H9 (cell line): ENCODE data around the gene PDZD2. TPM values are rescaled to one million over a fixed set of nuclear protein-coding genes. Genes with fewer than 3 reads are reported as not detected.

Experiments used
- DNase-seq: peaks from one replicate; pipeline ENCODE4 v3.0.0-alpha.2; 2017
- H2AFZ ChIP-seq: one replicate; pipeline ENCODE4 v1.6.1; 2013; ENCODE audit warnings: mild to moderate bottlenecking, low read length, control low read depth, moderate library complexity
- H2AK5ac ChIP-seq: 2 replicates; pipeline ENCODE4 v1.6.1; 2013; ENCODE audit warnings: low read length, control low read depth, mixed read lengths; ENCODE audit not compliant: insufficient read length
- H2BK120ac ChIP-seq: one replicate; pipeline ENCODE4 v1.6.1; 2013; ENCODE audit warnings: low read depth, mild to moderate bottlenecking, low read length, control low read depth, inconsistent platforms; ENCODE audit not compliant: poor library complexity, severe bottlenecking
- H2BK12ac ChIP-seq: 2 replicates; pipeline ENCODE4 v1.6.1; 2013; ENCODE audit warnings: low read length, control low read depth, mixed read lengths, low read depth; ENCODE audit not compliant: insufficient read length
- H2BK15ac ChIP-seq: 2 replicates; pipeline ENCODE4 v1.6.1; 2013; ENCODE audit warnings: low read depth, low read length, control low read depth
- H2BK20ac ChIP-seq: one replicate; pipeline ENCODE4 v1.6.1; 2013; ENCODE audit warnings: low read depth, mild to moderate bottlenecking, low read length, control low read depth, inconsistent platforms; ENCODE audit not compliant: poor library complexity, severe bottlenecking
- H2BK5ac ChIP-seq: 2 replicates; pipeline ENCODE4 v1.6.1; 2013; ENCODE audit warnings: low read length, control low read depth, mixed read lengths; ENCODE audit not compliant: insufficient read length
- H3K14ac ChIP-seq: 2 replicates; pipeline ENCODE4 v1.6.1; 2013; ENCODE audit warnings: low read length, control low read depth; ENCODE audit not compliant: insufficient read depth
- H3K18ac ChIP-seq: 2 replicates; pipeline ENCODE4 v1.6.1; 2013; ENCODE audit warnings: low read depth, mild to moderate bottlenecking, mixed read lengths, low read length, control low read depth; ENCODE audit not compliant: insufficient read length
- H3K23ac ChIP-seq: 2 replicates; pipeline ENCODE4 v1.6.1; 2013; ENCODE audit warnings: low read length, control low read depth, mixed read lengths, low read depth; ENCODE audit not compliant: insufficient read length
- H3K23me2 ChIP-seq: 2 replicates; pipeline ENCODE4 v1.6.1; 2013; ENCODE audit warnings: low read depth, mild to moderate bottlenecking, mixed read lengths, low read length, control low read depth; ENCODE audit not compliant: insufficient read length, poor library complexity, severe bottlenecking
- H3K27ac ChIP-seq: 2 replicates; pipeline ENCODE4 v1.5.1; 2013; ENCODE audit warnings: low read length, control low read depth, mixed read lengths, low read depth; ENCODE audit not compliant: insufficient read length
- H3K27me3 ChIP-seq: 2 replicates; pipeline ENCODE4 v1.6.1; 2013; ENCODE audit warnings: low read length, control low read depth, inconsistent platforms; ENCODE audit not compliant: insufficient read depth
- H3K4ac ChIP-seq: 2 replicates; pipeline ENCODE4 v1.6.1; 2013; ENCODE audit warnings: low read depth, mild to moderate bottlenecking, control low read depth, inconsistent platforms, low read length, moderate library complexity
- H3K4me1 ChIP-seq: 2 replicates; pipeline ENCODE4 v1.6.1; 2013; ENCODE audit warnings: low read length, control low read depth, inconsistent platforms; ENCODE audit not compliant: insufficient read depth
- H3K4me2 ChIP-seq: 2 replicates; pipeline ENCODE4 v1.6.1; 2013; ENCODE audit warnings: low read length, control low read depth, mixed read lengths; ENCODE audit not compliant: insufficient read length, insufficient read depth
- H3K56ac ChIP-seq: 2 replicates; pipeline ENCODE4 v1.6.1; 2013; ENCODE audit warnings: low read depth, mild to moderate bottlenecking, mixed read lengths, low read length, control low read depth; ENCODE audit not compliant: insufficient read length
- H3K79me1 ChIP-seq: 2 replicates; pipeline ENCODE4 v1.6.1; 2013; ENCODE audit warnings: low read depth, mild to moderate bottlenecking, moderate library complexity, low read length, control low read depth, inconsistent platforms; ENCODE audit not compliant: insufficient read depth, poor library complexity, severe bottlenecking
- H3K79me2 ChIP-seq: 2 replicates; pipeline ENCODE4 v1.6.1; 2013; ENCODE audit warnings: low read length, control low read depth, inconsistent platforms; ENCODE audit not compliant: insufficient read depth
- H3K9ac ChIP-seq: 2 replicates; pipeline ENCODE4 v1.6.1; 2013; ENCODE audit warnings: low read length, control low read depth, mixed read lengths; ENCODE audit not compliant: insufficient read length; ENCODE audit errors: extremely low read depth
- H3K9me3 ChIP-seq: one replicate; pipeline ENCODE4 v1.6.1; 2013; ENCODE audit warnings: low read depth, low read length, inconsistent platforms; ENCODE audit not compliant: control insufficient read depth
- H3T11ph ChIP-seq: one replicate; pipeline ENCODE4 v1.6.1; 2013; ENCODE audit warnings: mild to moderate bottlenecking, low read length, control low read depth, inconsistent platforms
- H4K20me1 ChIP-seq: one replicate; pipeline ENCODE4 v1.6.1; 2013; ENCODE audit not compliant: control insufficient read depth, insufficient read length, insufficient read depth
- H4K5ac ChIP-seq: 2 replicates; pipeline ENCODE4 v1.6.1; 2013; ENCODE audit warnings: low read depth, mild to moderate bottlenecking, mixed read lengths, low read length, control low read depth; ENCODE audit not compliant: insufficient read length
- H4K8ac ChIP-seq: replicated peaks from 2 replicates; pipeline ENCODE4 v1.6.1; 2013; ENCODE audit warnings: low read length, control low read depth, mixed read lengths, low read depth; ENCODE audit not compliant: insufficient read length
- H4K91ac ChIP-seq: 2 replicates; pipeline ENCODE4 v1.6.1; 2013; ENCODE audit warnings: low read depth, mild to moderate bottlenecking, moderate library complexity, mixed read lengths, low read length, control low read depth; ENCODE audit not compliant: insufficient read length
- H3K27ac Mint-ChIP-seq, 3 experiments: 2 replicates in 2 of 3; 3 replicates in 1 of 3; pipeline ENCODE4 v1.8.0; 2020 to 2021; ENCODE audit warnings: mixed read lengths in 3 of 3, mild to moderate bottlenecking in 1 of 3, moderate library complexity in 1 of 3
- H3K27me3 Mint-ChIP-seq: 2 replicates; pipeline ENCODE4 v1.8.0; 2021; ENCODE audit warnings: low read depth, mild to moderate bottlenecking, moderate library complexity, mixed read lengths
- H3K36me3 Mint-ChIP-seq, 3 experiments: 2 replicates in 2 of 3; 3 replicates in 1 of 3; pipeline ENCODE4 v1.8.0; 2020 to 2021; ENCODE audit warnings: low read depth in 3 of 3, mixed read lengths in 3 of 3; ENCODE audit not compliant: insufficient read depth in 1 of 3
- H3K4me1 Mint-ChIP-seq, 2 experiments: 2 replicates each; pipeline ENCODE4 v1.8.0; 2020; ENCODE audit warnings: mixed read lengths in 2 of 2
- H3K4me3 Mint-ChIP-seq, 2 experiments: 2 replicates in 1 of 2; 3 replicates in 1 of 2; pipeline ENCODE4 v1.8.0; 2020 to 2021; ENCODE audit warnings: mild to moderate bottlenecking in 2 of 2, mixed read lengths in 2 of 2, moderate library complexity in 1 of 2
- H3K9me3 Mint-ChIP-seq, 2 experiments: 2 replicates in 1 of 2; 3 replicates in 1 of 2; pipeline ENCODE4 v1.8.0; 2020; ENCODE audit warnings: mild to moderate bottlenecking in 2 of 2, mixed read lengths in 2 of 2, moderate library complexity in 1 of 2
- CTCF ChIP-seq: fragments of 200-600 bp; sonication (generic); conservative IDR thresholded peaks from 3 replicates; pipeline ENCODE4 v1.8.0; 2021; ENCODE audit warnings: antibody characterized with exemption, mild to moderate bottlenecking
- WGBS: extraction: QIAGEN DNeasy Blood & Tissue Kit; methylation state at CpG from one replicate; pipeline ENCODE4 v1.1.7; 2013; ENCODE audit warnings: missing lambda C conversion rate, low lambda C conversion rate, mixed read lengths; ENCODE audit not compliant: insufficient read length; ENCODE audit errors: extremely low coverage; 5-methylcytosine and 5-hydroxymethylcytosine counted together
- total RNA-seq: library from RNA; stranded (reverse); gene quantifications from 2 replicates; pipeline ENCODE4 v1.2.1, GENCODE V29; 2021

Gene PDZD2
- total RNA-seq, 1 experiment from 2014 or later, result 9.9 TPM

- Mint-ChIP-seq H3K27me3 (no peaks in the 10 kb centered on the region; the same call in 1 of the 2 replicates), H3K36me3 (no peaks in the 10 kb centered on the region), H3K4me1 (peaks cover 32 to 43% of the 10 kb centered on the region in 2 experiments), H3K27ac (peak overlapping the region; percentile 15 to 66 (median 59); a peak in 4 of 7 replicates), H3K9me3 (no peaks in the 10 kb centered on the region), H3K4me3 (no peak overlapping the region)
- Histone ChIP-seq H3K56ac (no peak overlapping the region), H4K8ac (no peak overlapping the region), H3K27ac (no peak overlapping the region), H3K27me3 (no peaks in the 10 kb centered on the region), H3K4me1 (peaks cover 21% of the 10 kb centered on the region), H3K9ac (no peak overlapping the region), H2BK12ac (no peak overlapping the region), H3K23me2 (peaks cover 2% of the 10 kb centered on the region), H2AFZ (no peak overlapping the region), H3K9me3 (no peaks in the 10 kb centered on the region), H4K5ac (no peak overlapping the region), H3K18ac (no peak overlapping the region), H4K20me1 (no peaks in the 10 kb centered on the region), H3K79me2 (no peaks in the 10 kb centered on the region), H2AK5ac (no peak overlapping the region), H2BK15ac (no peak overlapping the region), H3K4me2 (no peak overlapping the region), H2BK120ac (no peak overlapping the region), H2BK20ac (no peak overlapping the region), H2BK5ac (no peak overlapping the region), H3K79me1 (no peaks in the 10 kb centered on the region), H3K4ac (no peak overlapping the region), H4K91ac (no peak overlapping the region), H3K14ac (peak overlapping the region; percentile 21; the same call in 1 of the 2 replicates), H3K23ac (no peak overlapping the region), H3T11ph (no peak overlapping the region)
- TF ChIP-seq CTCF, result no peak
- no CpG with 5 or more reads among the region's 14 CpGs for WGBS
- DNase-seq, result no peak
Measured at GRCh38 chr5:32027093-32027716, 388.3 kb downstream of the PDZD2 start.
